Heart left ventricle (tissue), 13 donors: ENCODE results near the gene GSDMA.

Experiments
- POLR2A ChIP-seq, 2 donors: fragments of 450-650 bp; IDR thresholded peaks; one replicate each; pipeline ENCODE4 v1.6.1; 2017; ENCODE audit warnings: antibody characterized with exemption in 2 of 2, mild to moderate bottlenecking in 2 of 2, moderate library complexity in 2 of 2
- TF ChIP-seq, protein P1 (sequence below), 12 donors: fragments of 200-600 bp; sonication (generic) in 4 of 12; IDR thresholded peaks; one replicate each; pipeline versions ENCODE4 v1.5.0 to v1.8.0; 2018 to 2022; ENCODE audit warnings: antibody characterized with exemption in 12 of 12, mild to moderate bottlenecking in 5 of 12
- donor health status: ischemic (EF 13 %, LVEDD 7.1; RV severe dilation, severe dysfunction).
- donor health status: DM: no; HTN: yes; CAD: no.
- donor health status: DM: no; HTN: no; CAD: no.
- donor health status: ischemic (EF 25% LVEDD 6.9; RV normal size, moderate dysfunction).
- donor health status: ischemic (EF 25% LVEDD 5.7; RV mildly dilated, moderate dysfunction).
- donor health status: ischemic (EF 35%, LVEDD 5.7; RV mildly dilated, moderate dysfunction).
- donor health status: nonischemic (EF 11% LVEDD 7.7; RV severe dilation, severe dysfunction).
- donor health status: DM: yes; HTN: yes; CAD: no.
- donor health status: PGD.
- donor health status: ischemic (EF 29% LVEDD 5.4; RV normal size, mild dysfunction).
- donor health status: nonischemic (EF 23%, LVEDD 6.1; RV moderate dilation, normal function).

DNA sequence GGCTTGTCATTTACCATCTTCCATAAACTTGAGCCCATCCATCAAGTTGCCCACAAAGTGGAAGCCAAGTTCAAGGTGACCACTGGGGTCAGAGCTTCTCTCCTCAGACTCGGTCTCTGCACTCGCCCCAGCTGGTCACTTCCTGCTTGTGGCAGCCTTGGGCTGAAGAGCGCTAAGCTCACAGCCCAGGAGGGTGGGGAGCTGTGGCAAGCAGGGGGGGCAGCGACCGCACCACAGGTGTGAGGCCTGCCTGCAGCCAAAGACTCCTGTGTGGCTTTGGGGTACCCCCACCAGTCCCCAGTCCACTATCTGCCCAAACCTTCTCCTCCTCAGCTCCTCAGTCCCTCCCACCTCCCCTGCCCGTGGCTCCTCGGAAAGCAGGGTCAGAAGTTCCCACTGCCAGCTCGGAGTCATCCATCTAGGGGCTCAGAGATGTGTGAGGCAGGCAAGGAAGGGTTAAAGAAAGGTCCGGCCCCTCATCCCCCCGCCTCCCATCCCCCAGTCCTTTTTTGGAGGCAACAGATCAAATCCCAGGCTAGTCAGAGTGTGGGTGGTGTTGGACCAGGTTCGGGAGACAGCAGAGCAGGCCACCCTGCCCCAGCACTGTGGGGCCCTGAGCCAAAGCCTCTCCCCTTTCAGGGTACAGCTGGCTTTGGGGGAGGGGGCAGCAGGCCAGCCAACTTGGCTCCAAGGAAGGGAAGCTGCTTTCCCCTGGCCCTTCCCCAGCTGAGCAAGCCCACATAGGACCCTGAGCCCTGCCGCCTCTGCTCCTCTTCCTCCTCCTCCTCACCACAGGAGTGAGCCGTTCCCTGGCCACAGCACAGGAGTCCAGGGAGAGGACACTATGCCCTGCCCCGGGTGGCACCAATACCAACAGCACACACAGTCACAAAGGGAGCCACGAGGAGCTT lies 55.7 kb downstream of the GSDMA start:
- TF ChIP-seq, protein P1, sequence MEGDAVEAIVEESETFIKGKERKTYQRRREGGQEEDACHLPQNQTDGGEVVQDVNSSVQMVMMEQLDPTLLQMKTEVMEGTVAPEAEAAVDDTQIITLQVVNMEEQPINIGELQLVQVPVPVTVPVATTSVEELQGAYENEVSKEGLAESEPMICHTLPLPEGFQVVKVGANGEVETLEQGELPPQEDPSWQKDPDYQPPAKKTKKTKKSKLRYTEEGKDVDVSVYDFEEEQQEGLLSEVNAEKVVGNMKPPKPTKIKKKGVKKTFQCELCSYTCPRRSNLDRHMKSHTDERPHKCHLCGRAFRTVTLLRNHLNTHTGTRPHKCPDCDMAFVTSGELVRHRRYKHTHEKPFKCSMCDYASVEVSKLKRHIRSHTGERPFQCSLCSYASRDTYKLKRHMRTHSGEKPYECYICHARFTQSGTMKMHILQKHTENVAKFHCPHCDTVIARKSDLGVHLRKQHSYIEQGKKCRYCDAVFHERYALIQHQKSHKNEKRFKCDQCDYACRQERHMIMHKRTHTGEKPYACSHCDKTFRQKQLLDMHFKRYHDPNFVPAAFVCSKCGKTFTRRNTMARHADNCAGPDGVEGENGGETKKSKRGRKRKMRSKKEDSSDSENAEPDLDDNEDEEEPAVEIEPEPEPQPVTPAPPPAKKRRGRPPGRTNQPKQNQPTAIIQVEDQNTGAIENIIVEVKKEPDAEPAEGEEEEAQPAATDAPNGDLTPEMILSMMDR (IDR thresholded peaks at IDR 0.05): no peak
- no peak for TF ChIP-seq POLR2A (IDR thresholded peaks at IDR 0.05)
